Measurements from ENCODE around the gene ATP6V0C. TPM values are rescaled to one million over a fixed set of nuclear protein-coding genes. Genes with fewer than 3 reads are reported as not detected.
"Not testable (repeated sequence)": the region's sequence is repeated elsewhere in the genome, so short reads cannot be mapped to it uniquely, and the experiment has no call there.

Gene ATP6V0C
- total RNA-seq, 1 experiment from 2014 or later = 176 TPM

DNA sequence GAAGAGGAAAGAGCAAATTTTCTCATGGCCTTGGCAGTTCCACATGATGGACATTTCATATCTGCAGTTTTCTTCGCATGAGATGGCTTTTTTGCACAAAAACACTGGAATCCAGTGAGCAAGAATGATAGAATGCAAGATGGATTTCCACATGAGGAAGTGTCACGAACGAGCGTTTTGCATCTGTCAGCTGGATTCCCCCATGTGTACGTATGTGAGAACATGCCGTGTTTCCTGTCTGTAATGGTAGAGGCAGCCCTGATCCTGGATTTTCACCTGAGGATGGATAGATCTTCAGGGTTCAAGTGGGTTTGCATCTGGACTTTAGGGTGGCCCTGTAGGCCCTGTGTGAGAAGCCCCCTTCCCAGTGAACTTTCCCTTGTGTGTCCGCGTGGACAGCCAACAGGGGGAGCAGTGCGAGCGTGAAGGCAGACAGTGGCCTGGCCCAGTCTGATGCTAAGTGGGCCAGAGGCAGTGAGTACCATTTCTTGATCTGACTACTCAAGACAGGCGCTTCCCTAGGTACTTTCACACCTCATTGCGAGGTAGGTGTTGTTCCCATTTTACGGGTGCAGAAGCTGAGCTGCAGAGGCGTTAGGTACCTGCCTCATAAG is 26.2 kb downstream of the ATP6V0C start:
- H4K91ac ChIP-seq (ENCODE audit: insufficient read length, low read depth, low read length); H3K4ac ChIP-seq (ENCODE audit: low read depth, low read length); H3K79me1 ChIP-seq (ENCODE audit: insufficient read depth, low read depth, low read length, poor library complexity, severe bottlenecking); H3K9ac ChIP-seq (ENCODE audit: extremely low read depth, insufficient read length, low read length); H3K18ac ChIP-seq (ENCODE audit: insufficient read length, low read depth, low read length); H2BK12ac ChIP-seq (ENCODE audit: insufficient read length, low read depth, low read length); H3K79me2 ChIP-seq (ENCODE audit: insufficient read depth, low read length); H3K23ac ChIP-seq (ENCODE audit: insufficient read length, low read depth, low read length); H2BK120ac ChIP-seq (ENCODE audit: low read depth, low read length, poor library complexity, severe bottlenecking); H3T11ph ChIP-seq (ENCODE audit: low read length); H2BK20ac ChIP-seq (ENCODE audit: low read depth, low read length, poor library complexity, severe bottlenecking); H3K9me3 ChIP-seq (ENCODE audit: control insufficient read depth, low read depth, low read length); H2AK5ac ChIP-seq (ENCODE audit: insufficient read length, low read length); H3K27ac ChIP-seq (ENCODE audit: insufficient read length, low read depth, low read length); H4K5ac ChIP-seq (ENCODE audit: insufficient read length, low read depth, low read length); H3K27me3 ChIP-seq (ENCODE audit: insufficient read depth, low read length); H3K14ac ChIP-seq (ENCODE audit: insufficient read depth, low read length); H3K56ac ChIP-seq (ENCODE audit: insufficient read length, low read depth, low read length); H4K8ac ChIP-seq (replicated peaks; ENCODE audit: insufficient read length, low read depth, low read length); H2AFZ ChIP-seq (ENCODE audit: low read length); H3K9me3 Mint-ChIP-seq; H3K27me3 Mint-ChIP-seq (ENCODE audit: low read depth); H3K4me1 ChIP-seq (ENCODE audit: insufficient read depth, low read length); H2BK5ac ChIP-seq (ENCODE audit: insufficient read length, low read length); H3K36me3 Mint-ChIP-seq (ENCODE audit: insufficient read depth in 1 of 3, low read depth in 3 of 3); H4K20me1 ChIP-seq (ENCODE audit: control insufficient read depth, insufficient read depth, insufficient read length); H2BK15ac ChIP-seq (ENCODE audit: low read depth, low read length); H3K4me2 ChIP-seq (ENCODE audit: insufficient read depth, insufficient read length, low read length); H3K23me2 ChIP-seq (ENCODE audit: insufficient read length, low read depth, low read length, poor library complexity, severe bottlenecking); H3K27ac Mint-ChIP-seq: not testable (repeated sequence)
- Mint-ChIP-seq H3K4me3 (peak overlapping the region; percentile 68 to 79; a peak in 2 of 5 replicates), H3K4me1 (peaks cover 7 to 11% of the 10 kb centered on the region in 2 experiments)
- no CpG with 5 or more reads among the region's 14 CpGs for WGBS (ENCODE audit: extremely low coverage, insufficient read length, low lambda C conversion rate)
- peak; percentile 54 for DNase-seq
- TF ChIP-seq, protein P1, sequence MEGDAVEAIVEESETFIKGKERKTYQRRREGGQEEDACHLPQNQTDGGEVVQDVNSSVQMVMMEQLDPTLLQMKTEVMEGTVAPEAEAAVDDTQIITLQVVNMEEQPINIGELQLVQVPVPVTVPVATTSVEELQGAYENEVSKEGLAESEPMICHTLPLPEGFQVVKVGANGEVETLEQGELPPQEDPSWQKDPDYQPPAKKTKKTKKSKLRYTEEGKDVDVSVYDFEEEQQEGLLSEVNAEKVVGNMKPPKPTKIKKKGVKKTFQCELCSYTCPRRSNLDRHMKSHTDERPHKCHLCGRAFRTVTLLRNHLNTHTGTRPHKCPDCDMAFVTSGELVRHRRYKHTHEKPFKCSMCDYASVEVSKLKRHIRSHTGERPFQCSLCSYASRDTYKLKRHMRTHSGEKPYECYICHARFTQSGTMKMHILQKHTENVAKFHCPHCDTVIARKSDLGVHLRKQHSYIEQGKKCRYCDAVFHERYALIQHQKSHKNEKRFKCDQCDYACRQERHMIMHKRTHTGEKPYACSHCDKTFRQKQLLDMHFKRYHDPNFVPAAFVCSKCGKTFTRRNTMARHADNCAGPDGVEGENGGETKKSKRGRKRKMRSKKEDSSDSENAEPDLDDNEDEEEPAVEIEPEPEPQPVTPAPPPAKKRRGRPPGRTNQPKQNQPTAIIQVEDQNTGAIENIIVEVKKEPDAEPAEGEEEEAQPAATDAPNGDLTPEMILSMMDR (conservative IDR thresholded peaks at IDR 0.05) = peak; percentile 71

DNA sequence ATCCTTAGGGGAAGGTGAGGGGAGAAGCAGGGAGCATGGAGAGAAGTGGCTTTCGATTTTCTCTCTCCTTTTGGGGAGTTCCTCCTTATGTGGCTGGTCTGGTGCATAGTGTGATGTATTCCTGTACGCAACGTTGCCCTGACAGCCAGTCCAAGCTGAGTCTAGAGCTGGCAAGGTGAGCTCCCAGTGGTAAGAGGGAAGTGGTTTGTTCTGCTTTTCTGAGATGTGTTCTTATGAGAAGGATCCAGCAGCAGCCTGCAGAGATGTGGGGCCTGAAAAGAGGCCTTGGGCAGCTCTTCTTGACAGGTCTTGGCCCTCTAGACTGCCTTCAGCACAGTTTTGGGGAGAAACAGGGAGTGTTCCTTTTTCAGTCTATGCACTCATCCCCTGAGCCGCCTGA is 27.2 kb downstream of the ATP6V0C start:
- H3K36me3 Mint-ChIP-seq (ENCODE audit: insufficient read depth in 1 of 3, low read depth in 3 of 3); H3K27ac Mint-ChIP-seq: not testable (repeated sequence)

More for the DNA sequence above, 27.2 kb downstream of the ATP6V0C start:
- H3K9me3 ChIP-seq (ENCODE audit: control insufficient read depth, low read depth, low read length); H3K27me3 Mint-ChIP-seq (ENCODE audit: low read depth); H2AK5ac ChIP-seq (ENCODE audit: insufficient read length, low read length); H2BK120ac ChIP-seq (ENCODE audit: low read depth, low read length, poor library complexity, severe bottlenecking); DNase-seq; H3T11ph ChIP-seq (ENCODE audit: low read length); H2BK5ac ChIP-seq (ENCODE audit: insufficient read length, low read length); H3K23me2 ChIP-seq (ENCODE audit: insufficient read length, low read depth, low read length, poor library complexity, severe bottlenecking); H4K20me1 ChIP-seq (ENCODE audit: control insufficient read depth, insufficient read depth, insufficient read length); H3K56ac ChIP-seq (ENCODE audit: insufficient read length, low read depth, low read length); H4K91ac ChIP-seq (ENCODE audit: insufficient read length, low read depth, low read length); H3K9ac ChIP-seq (ENCODE audit: extremely low read depth, insufficient read length, low read length); H4K8ac ChIP-seq (replicated peaks; ENCODE audit: insufficient read length, low read depth, low read length); H3K14ac ChIP-seq (ENCODE audit: insufficient read depth, low read length); H3K4me3 Mint-ChIP-seq; H2AFZ ChIP-seq (ENCODE audit: low read length); H2BK15ac ChIP-seq (ENCODE audit: low read depth, low read length); H3K79me2 ChIP-seq (ENCODE audit: insufficient read depth, low read length); H3K23ac ChIP-seq (ENCODE audit: insufficient read length, low read depth, low read length); H3K9me3 Mint-ChIP-seq; H2BK12ac ChIP-seq (ENCODE audit: insufficient read length, low read depth, low read length); H3K4me2 ChIP-seq (ENCODE audit: insufficient read depth, insufficient read length, low read length); H3K18ac ChIP-seq (ENCODE audit: insufficient read length, low read depth, low read length); H3K4me1 ChIP-seq (ENCODE audit: insufficient read depth, low read length); H3K27ac ChIP-seq (ENCODE audit: insufficient read length, low read depth, low read length); H3K27me3 ChIP-seq (ENCODE audit: insufficient read depth, low read length); H4K5ac ChIP-seq (ENCODE audit: insufficient read length, low read depth, low read length); H2BK20ac ChIP-seq (ENCODE audit: low read depth, low read length, poor library complexity, severe bottlenecking); H3K4ac ChIP-seq (ENCODE audit: low read depth, low read length): not testable (repeated sequence)
- peaks cover 7 to 11% of the 10 kb centered on the region in 2 experiments for H3K4me1 Mint-ChIP-seq
- peaks cover 10% of the 10 kb centered on the region for H3K79me1 ChIP-seq (ENCODE audit: insufficient read depth, low read depth, low read length, poor library complexity, severe bottlenecking)
- no CpG with 5 or more reads among the region's 4 CpGs for WGBS (ENCODE audit: extremely low coverage, insufficient read length, low lambda C conversion rate)
